Islet of Langerhans (tissue), 1 donor: ENCODE measurements around the gene CATSPER4.

Experiments
- FAIRE-seq: peaks from one replicate; lab custom pipeline; 2011; peaks lifted over from hg19 to GRCh38; lab: Jason Lieb, UNC

The CATSPER4 gene

DNA sequence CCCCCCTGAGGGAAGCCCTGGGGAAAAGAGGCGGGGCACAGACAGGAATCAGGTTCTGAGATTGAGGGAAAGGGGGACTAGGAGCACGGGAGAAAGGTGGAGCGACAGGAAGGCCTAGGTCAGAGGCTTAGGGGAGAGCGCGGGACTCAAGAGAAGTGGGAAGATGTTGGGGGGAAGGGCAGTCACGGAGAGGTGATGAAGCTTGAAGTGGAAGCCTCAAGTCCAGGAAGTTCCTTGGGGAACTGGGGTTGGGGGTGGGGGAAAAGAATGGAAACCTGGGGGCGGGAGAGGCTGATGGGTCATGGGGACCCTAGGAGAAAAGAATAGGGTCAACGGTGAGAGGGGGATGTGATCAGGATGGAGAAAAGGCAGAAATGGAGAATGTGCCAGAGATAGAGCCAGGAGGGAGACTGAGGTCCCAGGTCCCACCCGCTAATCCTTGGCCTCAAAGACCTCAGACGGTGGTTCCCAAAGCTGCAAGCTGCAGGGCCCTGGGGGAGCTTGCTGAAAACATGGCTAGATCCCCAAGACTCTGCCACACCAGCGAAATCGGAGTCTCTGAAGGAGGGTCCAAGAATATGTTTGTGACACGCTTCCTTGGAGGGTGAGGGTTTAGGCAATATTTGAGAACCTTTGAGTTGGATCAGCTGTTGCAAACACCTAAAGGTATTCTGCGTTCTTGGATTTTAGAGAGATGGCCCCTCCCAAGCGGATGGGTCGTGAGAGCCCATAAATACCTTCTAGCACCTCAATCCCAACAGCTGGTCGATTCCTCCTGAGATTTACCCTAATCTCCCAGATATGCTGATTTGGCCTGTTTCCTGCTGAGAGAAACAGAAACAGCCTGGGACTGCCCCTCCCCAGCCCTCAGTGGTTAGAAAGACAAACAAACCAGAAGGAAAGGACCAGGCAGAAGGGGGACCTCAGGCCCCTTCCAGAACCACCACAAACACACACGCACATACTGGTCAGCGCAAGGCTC lies 25.2 kb upstream of the CATSPER4 start:
- no peak for FAIRE-seq

DNA sequence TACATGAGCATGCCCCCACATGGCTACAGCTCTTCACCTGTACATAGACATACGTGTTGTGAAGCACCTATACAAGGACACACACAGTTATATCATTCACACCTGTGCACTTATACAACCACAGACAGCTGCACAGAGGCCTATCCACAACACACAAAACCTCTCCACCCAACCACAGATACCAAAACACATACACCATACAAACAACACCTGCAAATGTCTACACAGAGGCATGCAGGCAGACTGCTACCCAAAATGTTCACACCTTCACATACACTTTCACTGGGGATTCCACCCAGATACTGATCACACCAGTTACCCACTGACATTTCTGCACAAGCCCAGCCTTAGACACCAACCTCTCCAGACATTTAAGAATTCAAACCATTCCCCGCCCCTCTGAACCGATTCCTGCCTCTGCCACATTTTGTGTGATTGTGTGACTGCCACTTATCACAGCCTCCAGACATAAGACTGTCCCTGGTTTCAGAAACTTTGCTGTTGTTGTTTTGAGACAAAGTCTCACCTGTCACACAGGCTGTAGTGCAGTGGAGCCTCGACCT lies 23.6 kb upstream of the CATSPER4 start:
- no peak for FAIRE-seq

DNA sequence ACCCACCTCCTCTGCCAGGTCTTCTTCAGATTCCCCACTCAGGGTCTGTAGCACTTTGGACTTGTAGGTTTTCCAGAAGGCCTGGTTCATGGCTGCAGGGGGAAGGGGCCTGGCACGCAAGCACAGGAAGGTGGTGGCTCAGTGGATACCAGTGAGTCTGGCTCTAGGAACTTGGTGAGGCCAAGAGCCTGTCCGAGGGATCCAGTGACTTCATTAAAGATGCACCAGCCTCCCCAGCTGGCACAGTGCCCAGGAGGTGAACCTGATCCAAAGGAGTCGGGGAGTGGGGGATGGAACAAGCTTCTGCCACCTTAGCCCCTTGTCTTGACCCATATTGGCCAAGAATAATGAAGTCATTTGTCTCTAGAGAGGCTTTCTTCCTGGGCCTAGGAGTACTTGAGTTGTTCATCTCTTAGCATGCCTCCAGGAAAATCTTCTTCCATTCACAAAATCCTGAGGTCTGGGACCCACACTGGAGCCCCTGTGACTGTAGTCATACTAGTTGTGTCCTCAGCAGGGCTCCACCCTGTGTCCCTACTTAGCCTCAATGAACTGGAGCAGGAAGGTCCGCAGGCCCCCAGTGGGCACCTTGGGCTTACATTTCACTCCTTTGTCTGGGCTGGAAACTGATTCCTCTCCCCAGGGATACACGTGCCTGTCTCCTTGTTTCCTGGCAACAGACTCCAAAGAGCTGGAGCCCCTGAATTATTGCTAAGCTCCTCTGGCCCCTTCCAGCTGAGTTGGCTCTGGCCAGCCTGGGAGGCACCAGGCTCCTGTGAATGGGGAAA lies 21.8 kb upstream of the CATSPER4 start, which contains the start of gene C1orf232:
TSS of gene C1orf232 (minus strand) at position 554 of the 788 bp plus-strand sequence. CDS start at position 90, 464 bp downstream.
- no peak for FAIRE-seq

DNA sequence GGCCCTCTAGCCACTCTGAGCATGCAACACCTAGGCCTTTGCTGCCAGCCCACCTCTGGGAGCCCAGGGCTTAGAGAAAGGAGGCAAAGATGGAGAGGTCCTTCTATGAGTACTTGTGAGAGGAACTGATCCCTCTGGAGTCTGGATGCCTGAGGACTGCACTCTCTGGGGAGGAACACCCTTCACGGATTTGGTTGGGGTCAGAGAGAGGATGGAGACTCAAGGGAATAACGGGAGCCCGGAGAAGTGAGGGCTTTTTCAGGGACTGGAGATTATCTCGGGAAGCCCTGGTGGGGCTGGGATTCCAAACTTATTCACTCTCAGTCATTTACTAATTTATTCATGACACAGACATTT lies 21.2 kb upstream of the CATSPER4 start:
- FAIRE-seq: no peak

DNA sequence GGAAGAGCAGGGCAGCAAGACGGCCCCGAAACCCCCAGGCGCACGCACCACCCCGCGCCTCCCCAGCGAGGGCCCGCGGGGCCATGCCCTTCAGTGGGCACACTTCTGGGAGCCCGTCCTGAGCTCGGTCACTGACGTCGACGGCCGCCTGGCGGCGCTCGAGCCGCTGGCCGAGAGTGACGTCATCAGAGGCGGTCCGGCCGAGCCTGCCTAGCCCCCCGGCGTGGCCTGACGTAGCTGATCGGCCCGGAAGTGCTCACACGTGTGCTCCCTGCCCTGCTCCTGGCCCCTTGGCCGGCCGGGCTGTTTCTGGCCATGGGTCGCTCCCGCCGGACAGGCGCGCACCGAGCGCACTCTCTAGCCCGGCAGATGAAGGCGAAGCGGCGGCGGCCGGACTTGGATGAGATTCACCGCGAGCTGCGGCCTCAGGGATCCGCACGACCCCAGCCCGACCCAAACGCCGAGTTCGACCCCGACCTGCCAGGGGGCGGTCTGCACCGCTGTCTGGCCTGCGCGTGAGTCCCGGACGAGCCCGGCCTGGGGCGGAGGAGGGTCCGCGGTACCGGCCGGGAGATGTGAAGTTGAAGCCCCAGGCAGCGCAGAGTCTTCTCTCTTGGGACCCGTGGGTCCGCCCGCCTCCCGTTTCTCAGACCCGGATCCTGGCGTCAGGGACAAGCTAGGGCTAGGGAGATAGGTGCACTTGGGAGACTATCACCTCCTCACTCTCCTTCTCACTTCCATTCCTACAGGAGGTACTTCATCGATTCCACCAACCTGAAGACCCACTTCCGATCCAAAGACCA lies 20.5 kb upstream of the CATSPER4 start, which contains the start of gene ZNF593:
TSS of gene ZNF593 (plus strand) at position 240 of the 803 bp plus-strand sequence. CDS start at position 316, 76 bp downstream.
- FAIRE-seq: no peak

DNA sequence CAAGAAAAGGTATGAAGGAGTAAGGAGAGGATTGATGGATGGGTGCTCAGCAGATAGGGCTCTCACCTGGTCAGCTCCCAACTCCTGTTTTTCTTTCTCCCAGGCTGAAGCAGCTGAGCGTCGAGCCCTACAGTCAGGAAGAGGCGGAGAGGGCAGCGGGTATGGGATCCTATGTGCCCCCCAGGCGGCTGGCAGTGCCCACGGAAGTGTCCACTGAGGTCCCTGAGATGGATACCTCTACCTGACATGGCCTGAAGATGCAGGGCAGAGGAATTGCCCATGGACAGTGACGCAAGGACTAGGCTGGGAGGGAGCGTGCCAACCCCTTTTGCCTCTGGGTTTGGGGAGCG lies 20.0 kb upstream of the CATSPER4 start:
- FAIRE-seq: no peak

DNA sequence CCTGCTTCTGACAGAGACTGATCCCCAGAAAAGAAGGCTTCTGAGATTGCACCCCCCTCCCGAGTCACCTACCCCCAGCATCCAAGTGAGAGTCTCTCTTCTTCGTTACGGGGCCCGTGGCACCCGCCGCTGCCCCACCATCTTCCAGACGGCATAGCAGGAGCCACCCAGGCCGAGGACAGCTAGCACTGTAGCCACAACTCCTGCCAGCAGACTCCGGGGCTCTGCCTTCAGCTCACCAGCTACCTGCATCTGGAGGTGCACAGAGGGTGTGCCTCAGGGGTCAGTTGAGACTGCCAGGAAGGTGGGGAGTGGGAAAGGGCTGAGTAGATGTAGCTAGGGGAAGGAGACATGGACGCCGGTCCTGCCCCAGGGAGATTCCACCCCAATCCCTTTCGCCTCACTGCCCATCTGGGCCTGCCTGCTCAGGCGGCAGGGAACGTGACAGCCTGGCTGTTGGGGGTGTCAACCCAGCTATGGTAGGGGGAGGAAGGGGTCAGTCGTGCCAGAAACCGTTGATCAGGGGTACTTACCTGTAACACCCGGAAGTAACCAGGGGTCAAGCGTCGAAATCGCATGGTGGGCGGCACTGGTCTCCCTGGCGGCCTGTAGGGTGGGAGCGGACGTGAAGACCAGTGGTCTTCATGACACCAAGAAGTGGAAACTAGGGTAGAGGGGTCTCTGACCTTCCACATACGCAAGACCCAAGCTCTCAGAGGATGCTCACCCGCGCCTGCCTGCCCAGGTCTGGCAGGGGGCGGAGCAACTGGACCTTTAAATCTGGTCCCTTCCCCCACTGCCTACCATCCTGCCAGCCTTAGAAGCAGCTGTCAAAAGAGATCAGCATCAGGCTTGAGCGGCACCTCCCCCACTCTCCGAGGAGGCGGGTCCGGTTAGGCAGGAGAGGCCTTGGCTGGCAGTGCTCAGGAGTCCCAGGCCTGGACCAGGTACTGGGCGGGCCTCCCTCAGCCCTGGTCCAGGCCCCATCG lies 19.0 kb upstream of the CATSPER4 start, which contains the start of gene ZNF593OS:
TSS of gene ZNF593OS (minus strand) at position 749 of the 989 bp plus-strand sequence. CDS start at position 578, 171 bp downstream.
- no peak for FAIRE-seq

GRCh38 chr1:26175346-26175745 lies 15.1 kb upstream of the CATSPER4 start:
- FAIRE-seq: no peak

DNA sequence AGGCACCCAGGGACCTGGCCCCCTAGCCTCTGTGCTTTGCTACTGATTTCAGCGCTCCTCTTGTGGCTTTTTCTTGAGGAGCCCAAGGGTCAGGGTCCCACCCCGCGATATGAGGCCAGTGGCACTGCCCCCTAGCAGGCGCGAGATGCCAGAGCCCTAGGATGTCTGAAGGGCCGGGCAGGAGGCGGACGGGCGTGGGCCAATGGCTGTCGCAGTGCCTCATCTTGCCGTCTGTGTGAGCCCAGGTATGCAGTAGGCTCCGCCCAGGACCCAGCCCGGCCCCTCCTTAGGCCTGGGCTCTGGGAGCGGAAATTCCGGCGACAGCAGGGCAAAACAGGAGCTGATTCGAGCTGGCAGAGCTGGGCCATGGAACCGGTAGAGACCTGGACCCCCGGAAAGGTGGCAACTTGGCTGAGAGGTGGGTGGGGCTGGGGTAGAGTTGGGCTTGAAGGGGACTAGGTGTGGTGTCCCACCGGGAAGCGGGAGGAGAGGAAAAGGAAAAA lies 13.2 kb upstream of the CATSPER4 start, which contains the start of gene CNKSR1:
TSS of gene CNKSR1 (plus strand) at position 310 of the 503 bp plus-strand sequence. CDS start at position 367, 57 bp downstream.
- no peak for FAIRE-seq

GRCh38 chr1:26180010-26180506 lies 10.3 kb upstream of the CATSPER4 start:
- FAIRE-seq: no peak

DNA sequence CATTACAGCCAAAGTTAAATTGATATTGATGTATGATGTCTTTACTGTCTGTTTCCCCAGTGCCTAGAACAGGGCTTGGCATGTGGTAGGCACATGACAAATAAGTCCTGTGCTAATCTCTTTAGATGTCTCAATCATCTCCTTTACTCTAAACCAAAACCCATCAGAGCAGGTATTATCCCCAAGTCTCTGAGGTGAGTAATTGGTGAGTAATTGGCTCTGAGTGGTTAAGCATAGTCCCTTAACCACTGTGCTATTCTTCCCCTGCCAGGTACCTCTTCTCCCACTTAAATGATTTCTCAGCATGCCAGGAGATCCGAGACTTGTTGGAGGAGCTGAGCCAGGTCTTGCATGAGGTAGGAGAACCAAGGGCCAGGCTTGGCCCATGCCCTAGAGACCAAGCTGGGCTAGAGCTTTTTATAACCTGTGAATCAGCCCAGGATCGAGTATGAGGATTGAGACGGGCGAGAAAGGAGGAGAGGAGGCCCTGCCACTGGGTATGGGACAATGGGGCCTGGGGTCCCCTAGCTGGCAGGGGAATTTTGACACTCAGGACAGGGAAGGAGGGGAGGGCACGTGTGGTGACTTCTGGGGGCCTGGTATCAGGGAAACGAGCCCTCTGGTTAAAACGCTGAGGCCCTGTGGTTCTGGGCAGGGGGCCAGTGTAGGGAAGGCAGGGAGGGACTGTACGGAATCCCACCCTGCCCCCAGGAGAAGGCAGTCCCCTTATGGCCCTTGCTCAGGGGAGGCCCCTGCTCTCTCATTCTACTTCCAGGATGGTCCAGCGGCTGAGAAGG lies 8.6 kb upstream of the CATSPER4 start:
- no peak for FAIRE-seq

GRCh38 chr1:26182383-26182696 lies 8.1 kb upstream of the CATSPER4 start:
- no peak for FAIRE-seq

- FAIRE-seq: no peak
Measured at GRCh38 chr1:26184086-26184485, 6.3 kb upstream of the CATSPER4 start.

- no peak for FAIRE-seq
Measured at GRCh38 chr1:26184883-26185282, 5.5 kb upstream of the CATSPER4 start.

GRCh38 chr1:26187882-26188281 lies 2.5 kb upstream of the CATSPER4 start:
- FAIRE-seq: no peak

DNA sequence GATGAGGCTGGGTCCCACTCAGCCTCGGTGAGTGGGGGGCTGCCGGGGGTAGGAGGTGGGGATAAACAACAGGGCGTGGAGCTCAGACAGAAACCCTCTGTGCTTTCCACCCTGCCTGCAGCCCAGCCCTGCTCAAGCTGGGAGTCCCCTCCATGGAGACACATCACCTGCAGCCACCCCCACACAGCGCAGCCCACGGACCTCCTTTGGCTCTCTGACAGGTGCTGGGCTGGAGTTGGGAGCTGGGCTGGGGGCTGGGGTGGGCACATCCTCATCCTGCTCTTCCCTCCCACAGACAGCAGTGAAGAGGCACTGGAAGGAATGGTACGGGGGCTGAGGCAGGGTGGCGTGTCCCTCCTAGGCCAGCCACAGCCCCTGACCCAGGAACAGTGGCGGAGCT lies 1.9 kb upstream of the CATSPER4 start:
- FAIRE-seq: no peak

DNA sequence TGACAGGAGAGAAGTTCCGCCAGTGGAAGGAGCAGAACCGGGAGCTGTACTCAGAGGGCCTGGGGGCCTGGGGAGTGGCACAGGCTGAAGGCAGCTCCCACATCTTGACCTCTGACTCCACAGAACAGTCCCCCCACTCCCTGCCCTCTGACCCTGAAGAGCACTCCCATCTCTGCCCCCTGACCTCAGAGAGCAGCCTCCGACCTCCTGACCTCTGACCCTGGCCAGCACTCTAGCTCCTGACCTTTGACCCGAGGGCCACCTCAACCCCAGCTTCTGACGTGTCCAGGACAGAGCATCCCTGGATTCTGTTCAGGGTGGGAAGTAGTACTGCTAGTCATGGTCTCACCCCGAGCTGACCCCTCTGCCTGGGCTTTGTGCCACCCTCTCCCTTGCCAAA lies 1.1 kb upstream of the CATSPER4 start:
- no peak for FAIRE-seq

DNA sequence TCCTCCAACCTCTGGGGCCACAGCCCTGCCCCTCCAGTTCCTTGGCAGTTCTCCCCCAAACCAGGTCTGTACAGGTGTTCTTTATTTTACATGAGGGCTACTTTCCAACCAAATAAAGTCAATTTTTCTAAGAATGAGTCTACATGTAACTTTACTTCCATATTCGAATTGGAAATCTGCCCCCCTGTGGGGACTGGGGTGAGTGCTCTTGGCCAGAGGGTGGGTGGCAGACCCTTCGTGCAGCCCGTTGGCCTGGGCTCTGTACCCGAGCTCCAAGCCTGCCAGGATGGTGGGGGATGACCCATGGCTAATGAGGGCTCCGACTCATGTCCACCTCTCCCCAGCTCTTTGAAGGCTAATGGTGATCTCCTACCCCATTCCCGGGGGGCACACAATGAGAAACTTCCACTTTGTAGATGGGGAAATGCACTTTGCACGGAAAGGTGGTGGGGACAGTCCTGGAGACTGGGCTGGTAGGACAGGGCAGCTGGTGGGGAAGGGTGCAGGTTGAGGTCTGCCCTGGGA lies 589 bp upstream of the CATSPER4 start:
- no peak for FAIRE-seq

DNA sequence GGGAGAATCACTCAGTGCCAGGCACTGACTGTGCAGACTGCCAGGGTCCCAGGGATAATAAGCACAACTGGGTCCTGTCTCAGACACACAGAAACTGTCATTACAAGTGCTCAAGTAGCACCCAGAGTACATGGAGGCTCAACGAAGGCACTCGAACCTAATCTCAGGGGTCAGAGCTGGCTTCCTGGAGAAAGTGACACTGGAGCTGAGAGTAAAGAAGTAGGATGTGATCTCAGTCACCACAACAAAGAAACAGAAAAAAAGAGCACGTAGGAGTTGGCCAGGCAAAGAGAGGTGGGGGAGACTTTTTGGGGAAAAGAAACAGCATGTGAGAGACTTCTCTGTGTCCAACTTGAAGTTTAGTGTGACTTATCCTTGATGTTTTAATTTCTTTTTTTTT lies 1.3 kb downstream of the CATSPER4 start:
- FAIRE-seq: no peak
